ENCODE measurements around the gene PTCD1.
"Not testable (repeated sequence)": the region's sequence is repeated elsewhere in the genome, so short reads cannot be mapped to it uniquely, and the experiment has no call there.

The PTCD1 gene

GRCh38 chr7:99415513-99416127, 23.0 kb downstream of the PTCD1 start:
- peak; percentile 42 for TF ChIP-seq CTCF (IDR thresholded peaks at IDR 0.05)
- H3K9me3 ChIP-seq; H3K4me3 ChIP-seq (ENCODE audit: low read depth in 1 of 2, low read length in 1 of 2); H3K27ac ChIP-seq; H3K4me1 ChIP-seq (ENCODE audit: control insufficient read depth in 1 of 2, insufficient read depth in 1 of 2, low read depth in 1 of 2, low read length in 1 of 2); H3K27me3 ChIP-seq: not testable (repeated sequence)
- peaks cover 98% of the 10 kb centered on the region for H3K36me3 ChIP-seq

- Histone ChIP-seq H3K9me3 (no peaks in the 10 kb centered on the region), H3K27me3 (no peaks in the 10 kb centered on the region), H3K27ac (no peak overlapping the region), H3K4me1 (ENCODE audit: control insufficient read depth in 1 of 2, insufficient read depth in 1 of 2, low read depth in 1 of 2, low read length in 1 of 2) (peaks cover 35 to 38% of the 10 kb centered on the region in 2 experiments), H3K4me3 (ENCODE audit: low read depth in 1 of 2, low read length in 1 of 2) (no peak overlapping the region), H3K36me3 (peaks cover 56% of the 10 kb centered on the region)
- TF ChIP-seq CTCF (IDR thresholded peaks at IDR 0.05), result no peak
These were observed 28.0 kb downstream of the PTCD1 start for GRCh38 chr7:99410635-99411034.

GRCh38 chr7:99409806-99410205, 28.8 kb downstream of the PTCD1 start:
- Histone ChIP-seq H3K27me3 (no peaks in the 10 kb centered on the region), H3K9me3 (no peaks in the 10 kb centered on the region), H3K36me3 (peaks cover 51% of the 10 kb centered on the region), H3K27ac (peak overlapping the region; percentile 96), H3K4me3 (ENCODE audit: low read depth in 1 of 2, low read length in 1 of 2) (peak overlapping the region; percentile 79 to 100), H3K4me1 (ENCODE audit: control insufficient read depth in 1 of 2, insufficient read depth in 1 of 2, low read depth in 1 of 2, low read length in 1 of 2) (peaks cover 35 to 38% of the 10 kb centered on the region in 2 experiments)
- TF ChIP-seq CTCF (IDR thresholded peaks at IDR 0.05), result no peak

GRCh38 chr7:99409192-99409572, 29.4 kb downstream of the PTCD1 start:
- Histone ChIP-seq H3K9me3 (no peaks in the 10 kb centered on the region), H3K4me1 (ENCODE audit: control insufficient read depth in 1 of 2, insufficient read depth in 1 of 2, low read depth in 1 of 2, low read length in 1 of 2) (peaks cover 35 to 38% of the 10 kb centered on the region in 2 experiments), H3K27ac (peak overlapping the region; percentile 96), H3K36me3 (peaks cover 51% of the 10 kb centered on the region), H3K27me3 (no peaks in the 10 kb centered on the region), H3K4me3 (ENCODE audit: low read depth in 1 of 2, low read length in 1 of 2) (peak overlapping the region; percentile 79 to 100)
- TF ChIP-seq CTCF (IDR thresholded peaks at IDR 0.05), result no peak

- peaks cover 51% of the 10 kb centered on the region for H3K36me3 ChIP-seq
- no peaks in the 10 kb centered on the region for H3K9me3 ChIP-seq
- H3K4me1 ChIP-seq (ENCODE audit: control insufficient read depth in 1 of 2, insufficient read depth in 1 of 2, low read depth in 1 of 2, low read length in 1 of 2), result peaks cover 35 to 38% of the 10 kb centered on the region in 2 experiments
- peak within 1 kb of the TSS; percentile 79 to 100 for H3K4me3 ChIP-seq (ENCODE audit: low read depth in 1 of 2, low read length in 1 of 2)
- H3K27me3 ChIP-seq, result no peaks in the 10 kb centered on the region
- H3K27ac ChIP-seq, result peak within 1 kb of the TSS; percentile 96
- peak; percentile 61 for TF ChIP-seq CTCF (IDR thresholded peaks at IDR 0.05)
These were observed 30.0 kb downstream of the PTCD1 start, which contains the start of the genes BUD31 and PDAP1 for GRCh38 chr7:99408379-99409191. Gene BUD31 (plus strand): TSS chr7:99408969. CDS start chr7:99411093, 2,124 bp downstream. Gene PDAP1 (minus strand): TSS chr7:99408597. CDS start chr7:99408548, 49 bp downstream.
